ENCODE data around the gene YWHAB.

- TF ChIP-seq, protein P1, sequence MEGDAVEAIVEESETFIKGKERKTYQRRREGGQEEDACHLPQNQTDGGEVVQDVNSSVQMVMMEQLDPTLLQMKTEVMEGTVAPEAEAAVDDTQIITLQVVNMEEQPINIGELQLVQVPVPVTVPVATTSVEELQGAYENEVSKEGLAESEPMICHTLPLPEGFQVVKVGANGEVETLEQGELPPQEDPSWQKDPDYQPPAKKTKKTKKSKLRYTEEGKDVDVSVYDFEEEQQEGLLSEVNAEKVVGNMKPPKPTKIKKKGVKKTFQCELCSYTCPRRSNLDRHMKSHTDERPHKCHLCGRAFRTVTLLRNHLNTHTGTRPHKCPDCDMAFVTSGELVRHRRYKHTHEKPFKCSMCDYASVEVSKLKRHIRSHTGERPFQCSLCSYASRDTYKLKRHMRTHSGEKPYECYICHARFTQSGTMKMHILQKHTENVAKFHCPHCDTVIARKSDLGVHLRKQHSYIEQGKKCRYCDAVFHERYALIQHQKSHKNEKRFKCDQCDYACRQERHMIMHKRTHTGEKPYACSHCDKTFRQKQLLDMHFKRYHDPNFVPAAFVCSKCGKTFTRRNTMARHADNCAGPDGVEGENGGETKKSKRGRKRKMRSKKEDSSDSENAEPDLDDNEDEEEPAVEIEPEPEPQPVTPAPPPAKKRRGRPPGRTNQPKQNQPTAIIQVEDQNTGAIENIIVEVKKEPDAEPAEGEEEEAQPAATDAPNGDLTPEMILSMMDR (IDR thresholded peaks at IDR 0.05) = no peak
- TF ChIP-seq ELF4 (CRISPR knock-in tag; IDR thresholded peaks at IDR 0.05; ENCODE audit: low read depth) (no peak), ATF6 (CRISPR knock-in tag; IDR thresholded peaks at IDR 0.05) (no peak), TEAD4 (CRISPR knock-in tag; IDR thresholded peaks at IDR 0.05) (no peak), ZNF232 (CRISPR knock-in tag; IDR thresholded peaks at IDR 0.05) (no peak), JUN (CRISPR knock-in tag; IDR thresholded peaks at IDR 0.05) (no peak), ZNF138 (CRISPR knock-in tag; conservative IDR thresholded peaks at IDR 0.05) (no peak), ARID4B (CRISPR knock-in tag; IDR thresholded peaks at IDR 0.05; ENCODE audit: borderline replicate concordance) (no peak), PRRX2 (CRISPR knock-in tag; IDR thresholded peaks at IDR 0.05) (no peak)
- TF ChIP-seq, protein P2, sequence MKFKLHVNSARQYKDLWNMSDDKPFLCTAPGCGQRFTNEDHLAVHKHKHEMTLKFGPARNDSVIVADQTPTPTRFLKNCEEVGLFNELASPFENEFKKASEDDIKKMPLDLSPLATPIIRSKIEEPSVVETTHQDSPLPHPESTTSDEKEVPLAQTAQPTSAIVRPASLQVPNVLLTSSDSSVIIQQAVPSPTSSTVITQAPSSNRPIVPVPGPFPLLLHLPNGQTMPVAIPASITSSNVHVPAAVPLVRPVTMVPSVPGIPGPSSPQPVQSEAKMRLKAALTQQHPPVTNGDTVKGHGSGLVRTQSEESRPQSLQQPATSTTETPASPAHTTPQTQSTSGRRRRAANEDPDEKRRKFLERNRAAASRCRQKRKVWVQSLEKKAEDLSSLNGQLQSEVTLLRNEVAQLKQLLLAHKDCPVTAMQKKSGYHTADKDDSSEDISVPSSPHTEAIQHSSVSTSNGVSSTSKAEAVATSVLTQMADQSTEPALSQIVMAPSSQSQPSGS (CRISPR knock-in tag; IDR thresholded peaks at IDR 0.05; ENCODE audit: borderline replicate concordance, low read depth) = no peak
- TF ChIP-seq, protein P3, sequence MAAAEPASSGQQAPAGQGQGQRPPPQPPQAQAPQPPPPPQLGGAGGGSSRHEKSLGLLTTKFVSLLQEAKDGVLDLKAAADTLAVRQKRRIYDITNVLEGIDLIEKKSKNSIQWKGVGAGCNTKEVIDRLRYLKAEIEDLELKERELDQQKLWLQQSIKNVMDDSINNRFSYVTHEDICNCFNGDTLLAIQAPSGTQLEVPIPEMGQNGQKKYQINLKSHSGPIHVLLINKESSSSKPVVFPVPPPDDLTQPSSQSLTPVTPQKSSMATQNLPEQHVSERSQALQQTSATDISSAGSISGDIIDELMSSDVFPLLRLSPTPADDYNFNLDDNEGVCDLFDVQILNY (CRISPR knock-in tag; IDR thresholded peaks at IDR 0.05) = no peak
- TF ChIP-seq, protein P4, sequence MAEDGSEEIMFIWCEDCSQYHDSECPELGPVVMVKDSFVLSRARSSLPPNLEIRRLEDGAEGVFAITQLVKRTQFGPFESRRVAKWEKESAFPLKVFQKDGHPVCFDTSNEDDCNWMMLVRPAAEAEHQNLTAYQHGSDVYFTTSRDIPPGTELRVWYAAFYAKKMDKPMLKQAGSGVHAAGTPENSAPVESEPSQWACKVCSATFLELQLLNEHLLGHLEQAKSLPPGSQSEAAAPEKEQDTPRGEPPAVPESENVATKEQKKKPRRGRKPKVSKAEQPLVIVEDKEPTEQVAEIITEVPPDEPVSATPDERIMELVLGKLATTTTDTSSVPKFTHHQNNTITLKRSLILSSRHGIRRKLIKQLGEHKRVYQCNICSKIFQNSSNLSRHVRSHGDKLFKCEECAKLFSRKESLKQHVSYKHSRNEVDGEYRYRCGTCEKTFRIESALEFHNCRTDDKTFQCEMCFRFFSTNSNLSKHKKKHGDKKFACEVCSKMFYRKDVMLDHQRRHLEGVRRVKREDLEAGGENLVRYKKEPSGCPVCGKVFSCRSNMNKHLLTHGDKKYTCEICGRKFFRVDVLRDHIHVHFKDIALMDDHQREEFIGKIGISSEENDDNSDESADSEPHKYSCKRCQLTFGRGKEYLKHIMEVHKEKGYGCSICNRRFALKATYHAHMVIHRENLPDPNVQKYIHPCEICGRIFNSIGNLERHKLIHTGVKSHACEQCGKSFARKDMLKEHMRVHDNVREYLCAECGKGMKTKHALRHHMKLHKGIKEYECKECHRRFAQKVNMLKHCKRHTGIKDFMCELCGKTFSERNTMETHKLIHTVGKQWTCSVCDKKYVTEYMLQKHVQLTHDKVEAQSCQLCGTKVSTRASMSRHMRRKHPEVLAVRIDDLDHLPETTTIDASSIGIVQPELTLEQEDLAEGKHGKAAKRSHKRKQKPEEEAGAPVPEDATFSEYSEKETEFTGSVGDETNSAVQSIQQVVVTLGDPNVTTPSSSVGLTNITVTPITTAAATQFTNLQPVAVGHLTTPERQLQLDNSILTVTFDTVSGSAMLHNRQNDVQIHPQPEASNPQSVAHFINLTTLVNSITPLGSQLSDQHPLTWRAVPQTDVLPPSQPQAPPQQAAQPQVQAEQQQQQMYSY (CRISPR knock-in tag; IDR thresholded peaks at IDR 0.05) = no peak
- TF ChIP-seq, protein P5, sequence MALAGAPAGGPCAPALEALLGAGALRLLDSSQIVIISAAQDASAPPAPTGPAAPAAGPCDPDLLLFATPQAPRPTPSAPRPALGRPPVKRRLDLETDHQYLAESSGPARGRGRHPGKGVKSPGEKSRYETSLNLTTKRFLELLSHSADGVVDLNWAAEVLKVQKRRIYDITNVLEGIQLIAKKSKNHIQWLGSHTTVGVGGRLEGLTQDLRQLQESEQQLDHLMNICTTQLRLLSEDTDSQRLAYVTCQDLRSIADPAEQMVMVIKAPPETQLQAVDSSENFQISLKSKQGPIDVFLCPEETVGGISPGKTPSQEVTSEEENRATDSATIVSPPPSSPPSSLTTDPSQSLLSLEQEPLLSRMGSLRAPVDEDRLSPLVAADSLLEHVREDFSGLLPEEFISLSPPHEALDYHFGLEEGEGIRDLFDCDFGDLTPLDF (CRISPR knock-in tag; IDR thresholded peaks at IDR 0.05) = no peak
These were observed 1.3 kb downstream of the YWHAB start for GRCh38 chr20:44886828-44887227.

All from WTC11 (cell line).